HG02870 (cell line): Measurements from ENCODE around the gene NEURL1.

ENCODE experiments used
- ATAC-seq: cut with Tn5 transposase; IDR thresholded peaks from one replicate; pipeline ENCODE4 v1.9.1; 2021; ENCODE audit warnings: mild to moderate bottlenecking, moderate library complexity; ENCODE audit not compliant: unreplicated experiment

NEURL1 gene

GRCh38 chr10:103544657-103545310 is 51.3 kb downstream of the NEURL1 start:
- ATAC-seq: no peak

GRCh38 chr10:103545366-103545765 is 51.9 kb downstream of the NEURL1 start:
- ATAC-seq: no peak

- no peak for ATAC-seq
Measured at GRCh38 chr10:103545771-103546281, 52.3 kb downstream of the NEURL1 start.

GRCh38 chr10:103546401-103546800 is 52.9 kb downstream of the NEURL1 start:
- ATAC-seq: no peak

GRCh38 chr10:103547391-103547946 is 54.0 kb downstream of the NEURL1 start:
- no peak for ATAC-seq

- ATAC-seq: no peak
Measured at GRCh38 chr10:103548006-103548405, 54.5 kb downstream of the NEURL1 start.

- ATAC-seq: no peak
Measured at GRCh38 chr10:103548581-103549348, 55.3 kb downstream of the NEURL1 start.

- no peak for ATAC-seq
Measured at GRCh38 chr10:103549349-103549685, 55.8 kb downstream of the NEURL1 start.

GRCh38 chr10:103550229-103550628 is 56.7 kb downstream of the NEURL1 start:
- ATAC-seq: no peak

- no peak for ATAC-seq
Measured at GRCh38 chr10:103551619-103552602, 58.4 kb downstream of the NEURL1 start.

- no peak for ATAC-seq
Measured at GRCh38 chr10:103552856-103553742, 59.6 kb downstream of the NEURL1 start.

- no peak for ATAC-seq
Measured at GRCh38 chr10:103553743-103554487, 60.4 kb downstream of the NEURL1 start.

GRCh38 chr10:103554488-103555324 is 61.2 kb downstream of the NEURL1 start:
- ATAC-seq: no peak

- ATAC-seq: no peak
Measured at GRCh38 chr10:103555325-103555649, 61.8 kb downstream of the NEURL1 start.

- no peak for ATAC-seq
Measured at GRCh38 chr10:103555712-103556111, 62.2 kb downstream of the NEURL1 start.

GRCh38 chr10:103556383-103557007 is 63.0 kb downstream of the NEURL1 start:
- no peak for ATAC-seq

- ATAC-seq: no peak
Measured at GRCh38 chr10:103557455-103557854, 64.0 kb downstream of the NEURL1 start.

- ATAC-seq: no peak
Measured at GRCh38 chr10:103558911-103559310, 65.4 kb downstream of the NEURL1 start.
